NT2/D1 (cell line): ENCODE data around the gene MLEC.
A peak's percentile ranks its signal among the peaks of the same experiment; 100 is the strongest.

ENCODE experiments used
- DNase-seq: peaks from one replicate; pipeline ENCODE4 v3.0.0-alpha.2; 2011; ENCODE audit warnings: low read depth, low spot score
- H3K27me3 ChIP-seq: 2 replicates; pipeline ENCODE4 v1.6.0; 2011; ENCODE audit warnings: mild to moderate bottlenecking; ENCODE audit not compliant: insufficient read length, insufficient read depth
- H3K36me3 ChIP-seq: 2 replicates; pipeline ENCODE4 v1.6.1; 2011; ENCODE audit warnings: mild to moderate bottlenecking, low read length, mixed read lengths; ENCODE audit not compliant: insufficient read depth, insufficient read length
- H3K4me1 ChIP-seq: 2 replicates; pipeline ENCODE4 v1.5.1; 2011; ENCODE audit not compliant: insufficient read depth, insufficient read length
- H3K4me3 ChIP-seq: 2 replicates; pipeline ENCODE4 v1.5.1; 2011; ENCODE audit warnings: low read depth; ENCODE audit not compliant: insufficient read length
- H3K9ac ChIP-seq: 2 replicates; pipeline ENCODE4 v1.6.0; 2011; ENCODE audit warnings: low read depth; ENCODE audit not compliant: insufficient read length
- H3K9me3 ChIP-seq: 2 replicates; pipeline ENCODE4 v1.5.1; 2011; ENCODE audit warnings: mild to moderate bottlenecking, low read length; ENCODE audit not compliant: insufficient read depth
- SUZ12 ChIP-seq: IDR thresholded peaks from 2 replicates; pipeline ENCODE4 v1.6.1; 2011; ENCODE audit not compliant: insufficient read length, insufficient read depth; ENCODE audit errors: extremely low read depth
- YY1 ChIP-seq: IDR thresholded peaks from 2 replicates; pipeline ENCODE4 v1.6.1; 2011; ENCODE audit not compliant: insufficient read length, insufficient read depth
- ZNF274 ChIP-seq: IDR thresholded peaks from 2 replicates; pipeline ENCODE4 v1.6.1; 2011; ENCODE audit warnings: mild to moderate bottlenecking, low read depth, low read length

Gene MLEC

GRCh38 chr12:120719072-120719471 lies 32.1 kb downstream of the MLEC start:
- TF ChIP-seq ZNF274 = no peak
- TF ChIP-seq YY1 = no peak
- no peak for TF ChIP-seq SUZ12
- no peak overlapping the region for H3K4me3 ChIP-seq
- peaks cover 93% of the 10 kb centered on the region for H3K36me3 ChIP-seq
- no peak overlapping the region for H3K9ac ChIP-seq
- H3K27me3 ChIP-seq = no peaks in the 10 kb centered on the region
- no peaks in the 10 kb centered on the region for H3K4me1 ChIP-seq
- H3K9me3 ChIP-seq = no peaks in the 10 kb centered on the region
- no peak for DNase-seq

- TF ChIP-seq SUZ12 = no peak
- TF ChIP-seq YY1 = no peak
- TF ChIP-seq ZNF274 = no peak
- Histone ChIP-seq H3K4me3 (no peak overlapping the region), H3K9me3 (no peaks in the 10 kb centered on the region), H3K9ac (no peak overlapping the region), H3K36me3 (peaks cover 93% of the 10 kb centered on the region), H3K27me3 (no peaks in the 10 kb centered on the region), H3K4me1 (no peaks in the 10 kb centered on the region)
- DNase-seq = no peak
Measured at GRCh38 chr12:120719496-120720233, 32.7 kb downstream of the MLEC start.

GRCh38 chr12:120720234-120720986 lies 33.5 kb downstream of the MLEC start:
- no peak for TF ChIP-seq ZNF274
- no peak for TF ChIP-seq YY1
- no peak for TF ChIP-seq SUZ12
- peaks cover 4% of the 10 kb centered on the region for H3K4me1 ChIP-seq
- no peak overlapping the region for H3K9ac ChIP-seq
- H3K4me3 ChIP-seq = no peak overlapping the region
- peaks cover 87% of the 10 kb centered on the region for H3K36me3 ChIP-seq
- no peaks in the 10 kb centered on the region for H3K27me3 ChIP-seq
- H3K9me3 ChIP-seq = no peaks in the 10 kb centered on the region
- DNase-seq = no peak

GRCh38 chr12:120720987-120721801 lies 34.2 kb downstream of the MLEC start:
- no peak overlapping the region for H3K9ac ChIP-seq
- H3K4me1 ChIP-seq = peaks cover 4% of the 10 kb centered on the region

GRCh38 chr12:120721866-120722265 lies 34.9 kb downstream of the MLEC start:
- Histone ChIP-seq H3K9ac (no peak overlapping the region), H3K27me3 (peaks cover 12% of the 10 kb centered on the region), H3K4me3 (no peak overlapping the region), H3K9me3 (no peaks in the 10 kb centered on the region), H3K4me1 (peaks cover 4% of the 10 kb centered on the region), H3K36me3 (peaks cover 74% of the 10 kb centered on the region)
- TF ChIP-seq SUZ12 (no peak), YY1 (no peak), ZNF274 (no peak)
- no peak for DNase-seq

More at GRCh38 chr12:120720987-120721801, 34.2 kb downstream of the MLEC start:
- Histone ChIP-seq H3K4me3 (no peak overlapping the region), H3K9me3 (no peaks in the 10 kb centered on the region), H3K27me3 (peaks cover 5% of the 10 kb centered on the region), H3K36me3 (peaks cover 80% of the 10 kb centered on the region)
- no peak for TF ChIP-seq YY1
- TF ChIP-seq SUZ12 = no peak
- no peak for TF ChIP-seq ZNF274
- DNase-seq = no peak

- Histone ChIP-seq H3K27me3 (peaks cover 16% of the 10 kb centered on the region), H3K4me1 (peaks cover 4% of the 10 kb centered on the region), H3K36me3 (peaks cover 72% of the 10 kb centered on the region), H3K9ac (no peak overlapping the region), H3K9me3 (no peaks in the 10 kb centered on the region), H3K4me3 (no peak overlapping the region)
- TF ChIP-seq YY1 = no peak
- no peak for TF ChIP-seq SUZ12
- no peak for TF ChIP-seq ZNF274
- DNase-seq = no peak
Measured at GRCh38 chr12:120722784-120723183, 35.8 kb downstream of the MLEC start.

- Histone ChIP-seq H3K9ac (peak overlapping the region; percentile 46), H3K4me1 (peaks cover 4% of the 10 kb centered on the region), H3K36me3 (peaks cover 54% of the 10 kb centered on the region), H3K4me3 (no peak overlapping the region), H3K27me3 (peaks cover 16% of the 10 kb centered on the region), H3K9me3 (no peaks in the 10 kb centered on the region)
- DNase-seq = no peak
- TF ChIP-seq SUZ12 = no peak
- TF ChIP-seq ZNF274 = no peak
- no peak for TF ChIP-seq YY1
Measured at GRCh38 chr12:120724720-120725119, 37.8 kb downstream of the MLEC start.
